Measurements from ENCODE around the gene ELP4. TPM values are rescaled to one million over a fixed set of nuclear protein-coding genes. Genes with fewer than 3 reads are reported as not detected.

Gene ELP4
- total RNA-seq, 1 experiment from 2014 or later, result 15.2 TPM

GRCh38 chr11:31656051-31656450 lies 146.5 kb downstream of the ELP4 start:
- Histone ChIP-seq H3K79me1 (ENCODE audit: insufficient read depth, low read depth, low read length, poor library complexity, severe bottlenecking) (no peaks in the 10 kb centered on the region), H3K4ac (ENCODE audit: low read depth, low read length) (no peak overlapping the region), H2BK15ac (ENCODE audit: low read depth, low read length) (no peak overlapping the region), H4K8ac (replicated peaks; ENCODE audit: insufficient read length, low read depth, low read length) (no peak overlapping the region), H3K9ac (ENCODE audit: extremely low read depth, insufficient read length, low read length) (no peak overlapping the region), H3K9me3 (ENCODE audit: control insufficient read depth, low read depth, low read length) (no peaks in the 10 kb centered on the region), H3K27ac (ENCODE audit: insufficient read length, low read depth, low read length) (no peak overlapping the region), H3K79me2 (ENCODE audit: insufficient read depth, low read length) (no peaks in the 10 kb centered on the region), H3K4me1 (ENCODE audit: insufficient read depth, low read length) (no peaks in the 10 kb centered on the region), H3K18ac (ENCODE audit: insufficient read length, low read depth, low read length) (no peak overlapping the region), H2BK12ac (ENCODE audit: insufficient read length, low read depth, low read length) (no peak overlapping the region), H2BK5ac (ENCODE audit: insufficient read length, low read length) (no peak overlapping the region), H2BK20ac (ENCODE audit: low read depth, low read length, poor library complexity, severe bottlenecking) (no peak overlapping the region), H2AFZ (ENCODE audit: low read length) (no peak overlapping the region), H3T11ph (ENCODE audit: low read length) (no peak overlapping the region), H4K91ac (ENCODE audit: insufficient read length, low read depth, low read length) (no peak overlapping the region), H2BK120ac (ENCODE audit: low read depth, low read length, poor library complexity, severe bottlenecking) (no peak overlapping the region), H3K56ac (ENCODE audit: insufficient read length, low read depth, low read length) (no peak overlapping the region), H3K23ac (ENCODE audit: insufficient read length, low read depth, low read length) (no peak overlapping the region), H3K14ac (ENCODE audit: insufficient read depth, low read length) (no peak overlapping the region), H3K23me2 (ENCODE audit: insufficient read length, low read depth, low read length, poor library complexity, severe bottlenecking) (no peaks in the 10 kb centered on the region), H4K5ac (ENCODE audit: insufficient read length, low read depth, low read length) (no peak overlapping the region), H4K20me1 (ENCODE audit: control insufficient read depth, insufficient read depth, insufficient read length) (no peaks in the 10 kb centered on the region), H3K27me3 (ENCODE audit: insufficient read depth, low read length) (no peaks in the 10 kb centered on the region), H3K4me2 (ENCODE audit: insufficient read depth, insufficient read length, low read length) (no peak overlapping the region), H2AK5ac (ENCODE audit: insufficient read length, low read length) (no peak overlapping the region)
- no peaks in the 10 kb centered on the region for H3K36me3 Mint-ChIP-seq (ENCODE audit: insufficient read depth in 1 of 3, low read depth in 3 of 3)
- H3K4me3 Mint-ChIP-seq, result no peak overlapping the region
- no peak for TF ChIP-seq CTCF (conservative IDR thresholded peaks at IDR 0.05)
- H3K4me1 Mint-ChIP-seq, result peaks cover 2 to 7% of the 10 kb centered on the region in 2 experiments
- no CpG with 5 or more reads among the region's 1 CpG for WGBS (ENCODE audit: extremely low coverage, insufficient read length, low lambda C conversion rate)
- H3K9me3 Mint-ChIP-seq, result no peaks in the 10 kb centered on the region
- H3K27ac Mint-ChIP-seq, result no peak overlapping the region
- DNase-seq, result no peak
- no peaks in the 10 kb centered on the region for H3K27me3 Mint-ChIP-seq (ENCODE audit: low read depth)

Data from H9 (cell line).